Choroid plexus epithelial cell (primary cell): ENCODE measurements around the gene GPLD1.

ENCODE experiments used
- DNase-seq: peaks from one replicate; pipeline ENCODE4 v3.0.0-alpha.2; 2010; ENCODE audit warnings: low read depth
- H3K4me3 ChIP-seq: 2 replicates; pipeline ENCODE4 v1.5.1; 2011; ENCODE audit warnings: low read depth, mild to moderate bottlenecking, control low read depth, low read length, moderate library complexity
- CTCF ChIP-seq: conservative IDR thresholded peaks from 2 replicates; pipeline ENCODE4 v1.5.1; 2011; ENCODE audit warnings: low read depth, mild to moderate bottlenecking, control low read depth, inconsistent platforms, low read length, moderate library complexity

Gene GPLD1

GRCh38 chr6:24436979-24437378, 52.4 kb downstream of the GPLD1 start:
- H3K4me3 ChIP-seq = no peak overlapping the region
- TF ChIP-seq CTCF = no peak
- no peak for DNase-seq

GRCh38 chr6:24432611-24433010, 56.8 kb downstream of the GPLD1 start:
- no peak overlapping the region for H3K4me3 ChIP-seq
- no peak for DNase-seq
- TF ChIP-seq CTCF = no peak

GRCh38 chr6:24431045-24431451, 58.3 kb downstream of the GPLD1 start:
- no peak overlapping the region for H3K4me3 ChIP-seq
- DNase-seq = peak; percentile 72
- TF ChIP-seq CTCF = peak; percentile 71

GRCh38 chr6:24430086-24430485, 59.3 kb downstream of the GPLD1 start:
- H3K4me3 ChIP-seq = no peak overlapping the region
- no peak for DNase-seq
- no peak for TF ChIP-seq CTCF

GRCh38 chr6:24429146-24429545, 60.2 kb downstream of the GPLD1 start:
- H3K4me3 ChIP-seq = no peak overlapping the region
- no peak for DNase-seq
- TF ChIP-seq CTCF = no peak

GRCh38 chr6:24428615-24429014, 60.8 kb downstream of the GPLD1 start:
- DNase-seq = peak; percentile 66
- TF ChIP-seq CTCF = no peak
- no peak overlapping the region for H3K4me3 ChIP-seq

GRCh38 chr6:24426729-24427446, 62.5 kb downstream of the GPLD1 start:
- H3K4me3 ChIP-seq = no peak overlapping the region
- TF ChIP-seq CTCF = no peak
- DNase-seq = no peak
